WTC11 (cell line): ENCODE measurements around the gene CYP46A1. TPM values are rescaled to one million over a fixed set of nuclear protein-coding genes. Genes with fewer than 3 reads are reported as not detected.

Experiments
- ATAC-seq: fragments of 200-7000 bp; cut with Tn5 transposase; 2 replicates; pipeline ENCODE4 v1.10.0; 2021; ENCODE audit warnings: mild to moderate bottlenecking, moderate library complexity
- CTCF ChIA-PET: fragments of 300-600 bp; sonication (Branson Sonifier 250); formaldehyde crosslinking; loops from one replicate; lab custom pipeline; 2021; ENCODE audit warnings: antibody characterized with exemption; lab: Charles Lee
- POLR2A ChIA-PET: fragments of 350-600 bp; sonication (Branson Sonifier 250); formaldehyde crosslinking; loops from one replicate; lab custom pipeline; 2021; ENCODE audit warnings: antibody characterized with exemption; lab: Charles Lee
- DNase-seq: peaks from one replicate; pipeline ENCODE4 v3.0.0; 2021; ENCODE audit warnings: low spot score
- H3K27ac Mint-ChIP-seq: 2 replicates; pipeline ENCODE4 v1.8.0; 2021; ENCODE audit warnings: mixed read lengths
- H3K27me3 Mint-ChIP-seq: 2 replicates; pipeline ENCODE4 v1.8.0; 2021; ENCODE audit warnings: low read depth, mild to moderate bottlenecking, moderate library complexity, mixed read lengths
- H3K36me3 Mint-ChIP-seq: 2 replicates; pipeline ENCODE4 v1.8.0; 2021; ENCODE audit warnings: mixed read lengths
- H3K4me1 Mint-ChIP-seq: 2 replicates; pipeline ENCODE4 v1.8.0; 2022; ENCODE audit warnings: mixed read lengths
- H3K4me3 Mint-ChIP-seq: 2 replicates; pipeline ENCODE4 v1.8.0; 2021; ENCODE audit warnings: mild to moderate bottlenecking, moderate library complexity, mixed read lengths
- H3K9me3 Mint-ChIP-seq: 2 replicates; pipeline ENCODE4 v1.8.0; 2021; ENCODE audit warnings: mixed read lengths
- ATF6 ChIP-seq: sonication (generic); formaldehyde crosslinking; IDR thresholded peaks from 2 replicates; pipeline ENCODE4 v1.8.1; 2023; ENCODE audit warnings: mild to moderate bottlenecking, missing genetic modification reagents
- CREM ChIP-seq: sonication (generic); formaldehyde crosslinking; IDR thresholded peaks from 2 replicates; pipeline ENCODE4 v1.8.1; 2022; ENCODE audit warnings: mild to moderate bottlenecking, missing genetic modification reagents, moderate library complexity
- ELF4 ChIP-seq: sonication (generic); formaldehyde crosslinking; IDR thresholded peaks from 2 replicates; pipeline ENCODE4 v1.8.1; 2022; ENCODE audit warnings: low read depth, mild to moderate bottlenecking, moderate library complexity, missing genetic modification reagents
- GRHL2 ChIP-seq: fragments of 250-450 bp; sonication (Bioruptor Pico); IDR thresholded peaks from 2 replicates; pipeline ENCODE4 v1.8.0; 2022; ENCODE audit warnings: mild to moderate bottlenecking, moderate library complexity; ENCODE audit not compliant: insufficient replicate concordance, severe bottlenecking
- NFATC4 ChIP-seq: fragments of 250-450 bp; sonication (Bioruptor Pico); IDR thresholded peaks from 2 replicates; pipeline ENCODE4 v1.9.0; 2021; ENCODE audit warnings: mild to moderate bottlenecking
- NR1H2 ChIP-seq: sonication (generic); formaldehyde crosslinking; IDR thresholded peaks from 2 replicates; pipeline ENCODE4 v1.9.0; 2021; ENCODE audit warnings: mild to moderate bottlenecking, moderate library complexity, missing genetic modification reagents
- OVOL2 ChIP-seq: fragments of 250-450 bp; sonication (Bioruptor Pico); IDR thresholded peaks from 2 replicates; pipeline ENCODE4 v1.9.0; 2021; ENCODE audit warnings: mild to moderate bottlenecking, borderline replicate concordance
- RORB ChIP-seq: fragments of 250-450 bp; sonication (Bioruptor Pico); IDR thresholded peaks from 2 replicates; pipeline ENCODE4 v1.9.0; 2021; ENCODE audit warnings: mild to moderate bottlenecking
- SP1 ChIP-seq: sonication (generic); formaldehyde crosslinking; conservative IDR thresholded peaks from 2 replicates; pipeline ENCODE4 v1.8.1; 2022; ENCODE audit warnings: missing genetic modification reagents
- TEAD4 ChIP-seq: sonication (generic); formaldehyde crosslinking; IDR thresholded peaks from 2 replicates; pipeline ENCODE4 v1.8.0; 2022; ENCODE audit warnings: mild to moderate bottlenecking, missing genetic modification reagents
- USF1 ChIP-seq: sonication (generic); formaldehyde crosslinking; IDR thresholded peaks from 2 replicates; pipeline ENCODE4 v1.8.0; 2022; ENCODE audit warnings: mild to moderate bottlenecking, missing genetic modification reagents
- ZNF232 ChIP-seq: sonication (generic); formaldehyde crosslinking; IDR thresholded peaks from 2 replicates; pipeline ENCODE4 v1.8.0; 2022; ENCODE audit warnings: mild to moderate bottlenecking, missing genetic modification reagents
- ZNF317 ChIP-seq: sonication (generic); formaldehyde crosslinking; IDR thresholded peaks from 2 replicates; pipeline ENCODE4 v1.8.1; 2023; ENCODE audit warnings: low read depth, mild to moderate bottlenecking, moderate library complexity, missing genetic modification reagents, borderline replicate concordance
- ZNF396 ChIP-seq: fragments of 250-450 bp; sonication (Bioruptor Pico); IDR thresholded peaks from 2 replicates; pipeline ENCODE4 v1.8.0; 2021; ENCODE audit warnings: mild to moderate bottlenecking, moderate library complexity, borderline replicate concordance
- total RNA-seq: library from RNA; stranded (reverse); gene quantifications from 3 replicates; pipeline ENCODE4 v1.2.3, GENCODE V29; 2021
- TF ChIP-seq, protein P1 (sequence below): fragments of 250-450 bp; sonication (Bioruptor Pico); IDR thresholded peaks from 2 replicates; pipeline ENCODE4 v1.8.0; 2021; ENCODE audit warnings: mild to moderate bottlenecking
- TF ChIP-seq, protein P2 (sequence below): sonication (generic); formaldehyde crosslinking; IDR thresholded peaks from 2 replicates; pipeline ENCODE4 v1.8.0; 2023; ENCODE audit warnings: mild to moderate bottlenecking, missing genetic modification reagents

CYP46A1 gene
- total RNA-seq, 1 experiment from 2014 or later, result 0.77 TPM

DNA sequence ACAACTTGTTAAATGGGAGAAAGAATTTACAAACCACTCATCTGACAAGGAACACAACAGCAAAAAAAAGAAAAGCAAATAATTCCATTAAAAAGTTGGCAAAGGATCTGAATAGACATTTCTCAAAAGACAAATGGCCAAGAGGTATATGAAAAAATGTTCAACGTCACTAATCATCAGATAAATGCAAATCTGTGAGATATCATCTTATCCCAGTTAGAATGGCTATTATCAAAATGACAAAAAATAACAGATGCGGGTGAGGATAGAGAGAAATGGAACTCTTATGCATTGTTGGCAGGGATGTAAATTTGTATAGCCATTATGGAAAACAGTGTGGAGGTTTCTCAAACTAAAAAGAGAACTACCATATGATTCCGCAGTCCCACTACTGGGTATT lies 29.9 kb downstream of the CYP46A1 start (continued):
- TF ChIP-seq, protein P1, sequence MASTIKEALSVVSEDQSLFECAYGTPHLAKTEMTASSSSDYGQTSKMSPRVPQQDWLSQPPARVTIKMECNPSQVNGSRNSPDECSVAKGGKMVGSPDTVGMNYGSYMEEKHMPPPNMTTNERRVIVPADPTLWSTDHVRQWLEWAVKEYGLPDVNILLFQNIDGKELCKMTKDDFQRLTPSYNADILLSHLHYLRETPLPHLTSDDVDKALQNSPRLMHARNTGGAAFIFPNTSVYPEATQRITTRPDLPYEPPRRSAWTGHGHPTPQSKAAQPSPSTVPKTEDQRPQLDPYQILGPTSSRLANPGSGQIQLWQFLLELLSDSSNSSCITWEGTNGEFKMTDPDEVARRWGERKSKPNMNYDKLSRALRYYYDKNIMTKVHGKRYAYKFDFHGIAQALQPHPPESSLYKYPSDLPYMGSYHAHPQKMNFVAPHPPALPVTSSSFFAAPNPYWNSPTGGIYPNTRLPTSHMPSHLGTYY (CRISPR knock-in tag), result no peak
- TF ChIP-seq, protein P2, sequence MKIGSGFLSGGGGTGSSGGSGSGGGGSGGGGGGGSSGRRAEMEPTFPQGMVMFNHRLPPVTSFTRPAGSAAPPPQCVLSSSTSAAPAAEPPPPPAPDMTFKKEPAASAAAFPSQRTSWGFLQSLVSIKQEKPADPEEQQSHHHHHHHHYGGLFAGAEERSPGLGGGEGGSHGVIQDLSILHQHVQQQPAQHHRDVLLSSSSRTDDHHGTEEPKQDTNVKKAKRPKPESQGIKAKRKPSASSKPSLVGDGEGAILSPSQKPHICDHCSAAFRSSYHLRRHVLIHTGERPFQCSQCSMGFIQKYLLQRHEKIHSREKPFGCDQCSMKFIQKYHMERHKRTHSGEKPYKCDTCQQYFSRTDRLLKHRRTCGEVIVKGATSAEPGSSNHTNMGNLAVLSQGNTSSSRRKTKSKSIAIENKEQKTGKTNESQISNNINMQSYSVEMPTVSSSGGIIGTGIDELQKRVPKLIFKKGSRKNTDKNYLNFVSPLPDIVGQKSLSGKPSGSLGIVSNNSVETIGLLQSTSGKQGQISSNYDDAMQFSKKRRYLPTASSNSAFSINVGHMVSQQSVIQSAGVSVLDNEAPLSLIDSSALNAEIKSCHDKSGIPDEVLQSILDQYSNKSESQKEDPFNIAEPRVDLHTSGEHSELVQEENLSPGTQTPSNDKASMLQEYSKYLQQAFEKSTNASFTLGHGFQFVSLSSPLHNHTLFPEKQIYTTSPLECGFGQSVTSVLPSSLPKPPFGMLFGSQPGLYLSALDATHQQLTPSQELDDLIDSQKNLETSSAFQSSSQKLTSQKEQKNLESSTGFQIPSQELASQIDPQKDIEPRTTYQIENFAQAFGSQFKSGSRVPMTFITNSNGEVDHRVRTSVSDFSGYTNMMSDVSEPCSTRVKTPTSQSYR (CRISPR knock-in tag), result no peak
- TF ChIP-seq ZNF396 (CRISPR knock-in tag) (no peak), NFATC4 (CRISPR knock-in tag) (no peak), USF1 (CRISPR knock-in tag) (no peak), ZNF317 (no peak), TEAD4 (CRISPR knock-in tag) (no peak)

DNA sequence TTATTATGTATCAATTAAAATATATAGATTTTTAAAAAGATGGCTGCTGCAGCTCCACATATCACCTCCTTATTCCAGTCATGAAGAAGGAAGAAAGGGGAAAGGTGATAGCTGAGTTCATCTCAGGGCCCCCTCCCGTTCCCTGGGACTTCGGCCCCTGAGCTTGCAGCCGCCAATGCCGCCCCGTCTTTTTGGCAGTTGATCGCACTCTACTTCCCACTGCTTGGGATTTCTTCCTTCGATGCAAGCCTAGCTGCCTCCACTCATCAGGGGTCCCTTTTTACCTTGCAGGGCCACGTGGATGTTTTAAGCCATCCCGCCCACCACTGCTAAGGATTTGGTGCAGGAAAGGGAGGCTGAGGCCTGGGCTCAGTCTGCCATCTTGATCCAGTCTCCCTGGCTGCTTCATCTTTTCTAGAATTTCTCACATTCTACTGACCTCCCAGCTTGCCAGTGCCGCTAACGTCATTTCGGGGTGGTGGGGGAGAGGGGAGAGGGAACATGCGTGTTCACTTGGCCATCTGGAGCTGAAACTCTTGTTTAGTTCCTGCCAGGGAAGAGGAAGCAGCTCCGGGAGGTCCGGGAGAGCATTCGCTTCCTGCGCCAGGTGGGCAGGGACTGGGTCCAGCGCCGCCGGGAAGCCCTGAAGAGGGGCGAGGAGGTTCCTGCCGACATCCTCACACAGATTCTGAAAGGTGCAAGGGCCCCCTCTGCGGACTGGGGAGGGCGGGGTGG lies 31.3 kb downstream of the CYP46A1 start:
- POLR2A ChIA-PET, result no interaction called here
- no peak overlapping the region for H3K4me3 Mint-ChIP-seq
- CTCF ChIA-PET, result interaction anchor here (1.1 to 2.3 kb wide), 4 partner anchors 15 to 31 kb away, joined by 3 to 5 read pairs (median 4); partner anchors contain the start of gene CYP46A1
- no peaks in the 10 kb centered on the region for H3K36me3 Mint-ChIP-seq
- no peak overlapping the region for H3K27ac Mint-ChIP-seq
- no peak for DNase-seq
- H3K27me3 Mint-ChIP-seq, result peaks cover 3% of the 10 kb centered on the region; the same call in 1 of the 2 replicates
- peaks cover 8% of the 10 kb centered on the region for H3K9me3 Mint-ChIP-seq
- TF ChIP-seq SP1 (CRISPR knock-in tag), result no peak
- no peak for TF ChIP-seq OVOL2 (CRISPR knock-in tag)
- no peak for TF ChIP-seq ELF4 (CRISPR knock-in tag)
- TF ChIP-seq ATF6 (CRISPR knock-in tag), result no peak
- no peak for TF ChIP-seq CREM (CRISPR knock-in tag)
- TF ChIP-seq NR1H2 (CRISPR knock-in tag), result no peak
- no peak for TF ChIP-seq ZNF232
- TF ChIP-seq GRHL2 (CRISPR knock-in tag), result no peak
- no peak for TF ChIP-seq RORB (CRISPR knock-in tag)
- H3K4me1 Mint-ChIP-seq, result 0 out of 2 replicates have a peak, but pooled peaks cover 5% of the 10 kb centered on the region
- ATAC-seq, result no peak
